ENCODE results near the gene IGSF6.

DNA sequence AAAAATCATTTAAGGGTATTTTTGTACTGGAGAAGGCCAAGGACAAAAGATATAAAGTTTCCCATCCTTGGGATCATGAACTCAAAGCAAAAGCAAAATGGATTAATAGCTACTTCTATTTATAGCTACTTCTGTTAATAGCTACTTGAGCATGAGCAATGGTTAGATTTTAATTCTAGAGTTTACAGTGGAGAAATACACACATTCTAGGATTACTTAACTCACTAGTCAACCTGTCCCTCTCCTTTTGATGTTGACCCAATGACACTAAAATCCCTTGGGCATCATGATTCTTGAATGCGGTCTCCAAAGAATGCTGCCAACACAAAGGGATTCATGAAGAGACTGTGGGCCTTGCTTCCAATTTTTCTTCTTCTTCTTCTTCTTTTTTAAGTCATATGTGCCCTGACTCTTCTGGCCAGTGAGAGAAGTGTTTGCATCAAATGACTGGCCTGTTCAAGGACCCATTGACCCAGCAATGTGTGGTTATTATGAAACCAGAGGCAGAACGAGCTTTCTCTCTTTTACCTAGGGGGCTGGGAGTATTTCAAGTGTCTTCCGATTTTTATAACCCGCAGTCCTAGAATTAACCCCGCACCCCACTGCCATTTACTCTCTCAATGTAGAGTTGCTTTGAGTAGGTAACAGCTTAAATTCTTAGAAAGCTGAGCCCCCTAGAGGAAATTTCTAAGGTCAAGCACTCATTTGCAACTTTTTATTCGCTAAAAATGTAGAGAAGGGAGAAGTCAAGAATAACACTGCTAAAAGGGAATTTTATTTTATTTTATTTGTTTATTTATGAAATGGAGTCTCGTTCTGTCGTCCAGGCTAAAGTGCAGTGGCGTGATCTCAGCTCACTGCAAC, 46.0 kb upstream of the IGSF6 start:
- TF ChIP-seq HDGF (IDR thresholded peaks at IDR 0.05; ENCODE audit: borderline replicate concordance) (no peak), LEF1 (IDR thresholded peaks at IDR 0.05; ENCODE audit: borderline replicate concordance) (no peak), FOXA1 (IDR thresholded peaks at IDR 0.05) (no peak), SP1 (IDR thresholded peaks at IDR 0.05) (no peak), BHLHE40 (IDR thresholded peaks at IDR 0.05; ENCODE audit: borderline replicate concordance) (no peak), CTBP1 (IDR thresholded peaks at IDR 0.05; ENCODE audit: borderline replicate concordance) (no peak), SUZ12 (IDR thresholded peaks at IDR 0.05) (no peak)
- TF ChIP-seq, protein P1, sequence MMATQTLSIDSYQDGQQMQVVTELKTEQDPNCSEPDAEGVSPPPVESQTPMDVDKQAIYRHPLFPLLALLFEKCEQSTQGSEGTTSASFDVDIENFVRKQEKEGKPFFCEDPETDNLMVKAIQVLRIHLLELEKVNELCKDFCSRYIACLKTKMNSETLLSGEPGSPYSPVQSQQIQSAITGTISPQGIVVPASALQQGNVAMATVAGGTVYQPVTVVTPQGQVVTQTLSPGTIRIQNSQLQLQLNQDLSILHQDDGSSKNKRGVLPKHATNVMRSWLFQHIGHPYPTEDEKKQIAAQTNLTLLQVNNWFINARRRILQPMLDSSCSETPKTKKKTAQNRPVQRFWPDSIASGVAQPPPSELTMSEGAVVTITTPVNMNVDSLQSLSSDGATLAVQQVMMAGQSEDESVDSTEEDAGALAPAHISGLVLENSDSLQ (IDR thresholded peaks at IDR 0.05): no peak

Measured in HEK293T (cell line).